HEK293 (cell line): ENCODE results near the gene PEPD.
A peak's percentile ranks its signal among the peaks of the same experiment; 100 is the strongest.

Experiments
- GLIS1 ChIP-seq: fragments of 450-650 bp; formaldehyde crosslinking; IDR thresholded peaks from 2 replicates; pipeline ENCODE4 v1.5.1; 2016; ENCODE audit warnings: missing biosample characterization, missing genetic modification characterization
- HOXA7 ChIP-seq: sonication (generic); formaldehyde crosslinking; IDR thresholded peaks from 2 replicates; pipeline ENCODE4 v1.8.1; 2022; ENCODE audit warnings: missing genetic modification reagents, borderline replicate concordance
- PATZ1 ChIP-seq: fragments of 450-650 bp; formaldehyde crosslinking; IDR thresholded peaks from 2 replicates; pipeline ENCODE4 v1.5.1; 2016; ENCODE audit warnings: missing biosample characterization, missing genetic modification characterization
- PRDM2 ChIP-seq: fragments of 450-650 bp; formaldehyde crosslinking; IDR thresholded peaks from 2 replicates; pipeline ENCODE4 v1.5.1; 2016; ENCODE audit warnings: missing biosample characterization, missing genetic modification characterization, borderline replicate concordance
- PRDM4 ChIP-seq: fragments of 450-650 bp; formaldehyde crosslinking; IDR thresholded peaks from 2 replicates; pipeline ENCODE4 v1.5.1; 2017; ENCODE audit warnings: missing biosample characterization, missing genetic modification characterization
- SCRT1 ChIP-seq: fragments of 450-650 bp; formaldehyde crosslinking; IDR thresholded peaks from 2 replicates; pipeline ENCODE4 v1.5.1; 2016; ENCODE audit warnings: missing biosample characterization, missing genetic modification characterization, borderline replicate concordance
- TSHZ1 ChIP-seq: fragments of 450-650 bp; formaldehyde crosslinking; IDR thresholded peaks from 2 replicates; pipeline ENCODE4 v1.5.1; 2016; ENCODE audit warnings: missing biosample characterization, missing genetic modification characterization, borderline replicate concordance
- ZBTB26 ChIP-seq: fragments of 450-650 bp; formaldehyde crosslinking; optimal IDR thresholded peaks from 2 replicates; pipeline ENCODE3; 2016; ENCODE audit warnings: missing biosample characterization, mild to moderate bottlenecking, missing genetic modification characterization
- ZBTB49 ChIP-seq: fragments of 450-650 bp; formaldehyde crosslinking; IDR thresholded peaks from 2 replicates; pipeline ENCODE4 v1.5.1; 2016; ENCODE audit warnings: missing biosample characterization, missing genetic modification characterization, low read depth
- ZBTB6 ChIP-seq: fragments of 450-650 bp; formaldehyde crosslinking; IDR thresholded peaks from 2 replicates; pipeline ENCODE4 v1.5.1; 2017; ENCODE audit warnings: missing biosample characterization, missing genetic modification characterization
- ZNF239 ChIP-seq: fragments of 450-650 bp; formaldehyde crosslinking; IDR thresholded peaks from 2 replicates; pipeline ENCODE4 v1.5.1; 2016; ENCODE audit warnings: missing biosample characterization, missing genetic modification characterization
- ZNF341 ChIP-seq: fragments of 450-650 bp; formaldehyde crosslinking; IDR thresholded peaks from 2 replicates; pipeline ENCODE4; 2016; ENCODE audit warnings: low read depth, missing biosample characterization, missing genetic modification characterization
- ZNF350 ChIP-seq: fragments of 450-650 bp; formaldehyde crosslinking; IDR thresholded peaks from 2 replicates; pipeline ENCODE4 v1.5.0; 2017; ENCODE audit warnings: missing biosample characterization, mild to moderate bottlenecking, missing genetic modification characterization
- ZNF558 ChIP-seq: fragments of 450-650 bp; formaldehyde crosslinking; IDR thresholded peaks from 2 replicates; pipeline ENCODE4 v1.5.1; 2016; ENCODE audit warnings: missing biosample characterization, missing genetic modification characterization
- ZNF600 ChIP-seq: fragments of 450-650 bp; formaldehyde crosslinking; IDR thresholded peaks from 2 replicates; pipeline ENCODE4 v1.5.1; 2016; ENCODE audit warnings: missing biosample characterization, missing genetic modification characterization
- ZNF704 ChIP-seq: fragments of 450-650 bp; formaldehyde crosslinking; IDR thresholded peaks from 2 replicates; pipeline ENCODE4 v1.5.1; 2016; ENCODE audit warnings: missing biosample characterization, missing genetic modification characterization
- ZNF843 ChIP-seq: fragments of 450-650 bp; formaldehyde crosslinking; IDR thresholded peaks from 2 replicates; pipeline ENCODE4 v1.5.1; 2016; ENCODE audit warnings: missing biosample characterization, missing genetic modification characterization

PEPD gene

GRCh38 chr19:33374236-33374714 lies 147.3 kb downstream of the PEPD start (continued):
- TF ChIP-seq ZNF704 (tag by site-specific recombination) (no peak), SCRT1 (tag by site-specific recombination) (no peak), ZNF558 (tag by site-specific recombination) (no peak), PRDM2 (tag by site-specific recombination) (no peak), ZNF239 (tag by site-specific recombination) (no peak), ZBTB6 (no peak), ZNF341 (tag by site-specific recombination) (peak; percentile 93), ZNF600 (tag by site-specific recombination) (peak; percentile 85), ZBTB26 (tag by site-specific recombination) (no peak), TSHZ1 (tag by site-specific recombination) (no peak), PATZ1 (tag by site-specific recombination) (peak; percentile 77), GLIS1 (peak; percentile 96), ZNF843 (tag by site-specific recombination) (no peak), PRDM4 (tag by site-specific recombination) (0 out of 2 replicates have a peak, but pooled peaks have one; percentile 10), HOXA7 (CRISPR knock-in tag) (no peak), ZNF350 (tag by site-specific recombination) (no peak), ZBTB49 (no peak)
